NB4 (cell line): ENCODE results near the gene SUGP2.

Experiments
- MYC ChIP-seq: IDR thresholded peaks from 2 replicates; pipeline ENCODE4 v1.6.1; 2011; ENCODE audit warnings: low read depth, low read length
- POLR2A ChIP-seq: IDR thresholded peaks from 2 replicates; pipeline ENCODE4 v1.6.1; 2011; ENCODE audit warnings: mild to moderate bottlenecking; ENCODE audit not compliant: insufficient read length; ENCODE audit errors: extremely low read depth
- TF ChIP-seq, protein P1 (sequence below): IDR thresholded peaks from one replicate; pipeline ENCODE4 v1.5.1; 2012; ENCODE audit warnings: low read depth, low read length
- TF ChIP-seq, protein P2 (sequence below): IDR thresholded peaks from 2 replicates; pipeline ENCODE4 v1.6.1; 2011; ENCODE audit warnings: low read depth, low read length

DNA sequence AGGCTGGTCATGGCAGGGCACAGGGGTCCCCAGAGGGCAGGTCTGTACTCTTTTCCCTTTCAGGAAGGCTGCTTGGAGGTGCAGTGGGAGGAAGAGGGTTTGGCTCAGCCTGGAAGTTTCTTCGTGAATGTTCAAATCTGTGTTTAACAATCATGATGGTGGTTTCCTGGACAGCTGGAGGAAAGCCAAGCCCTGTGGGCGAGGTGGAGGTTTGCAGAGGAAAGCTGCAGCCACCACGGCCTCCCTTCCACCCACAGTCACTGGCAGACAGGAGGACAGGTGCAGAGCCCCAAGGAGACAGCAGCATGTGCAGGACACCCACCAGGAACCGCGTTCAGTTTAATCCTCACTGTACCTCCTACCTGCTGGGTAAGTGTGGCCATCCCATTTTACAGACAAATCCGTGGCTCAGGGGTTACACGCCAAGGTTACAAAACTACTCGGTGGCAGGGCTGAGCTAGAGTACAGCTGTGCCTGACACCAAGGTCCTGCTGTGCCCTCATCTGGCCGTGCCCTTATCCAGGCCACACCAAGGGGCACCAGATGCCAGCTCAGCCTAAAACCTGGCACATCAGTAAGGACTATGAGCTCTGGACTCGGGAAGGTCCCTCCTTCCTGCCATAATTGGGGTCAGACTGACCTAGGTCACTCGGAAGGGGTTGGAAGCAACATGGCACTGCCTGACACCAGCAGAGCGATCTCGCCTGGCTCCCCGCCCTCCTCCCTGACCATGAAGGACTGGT is 34.1 kb downstream of the SUGP2 start:
- TF ChIP-seq POLR2A (no peak), MYC (no peak)
- TF ChIP-seq, protein P1, sequence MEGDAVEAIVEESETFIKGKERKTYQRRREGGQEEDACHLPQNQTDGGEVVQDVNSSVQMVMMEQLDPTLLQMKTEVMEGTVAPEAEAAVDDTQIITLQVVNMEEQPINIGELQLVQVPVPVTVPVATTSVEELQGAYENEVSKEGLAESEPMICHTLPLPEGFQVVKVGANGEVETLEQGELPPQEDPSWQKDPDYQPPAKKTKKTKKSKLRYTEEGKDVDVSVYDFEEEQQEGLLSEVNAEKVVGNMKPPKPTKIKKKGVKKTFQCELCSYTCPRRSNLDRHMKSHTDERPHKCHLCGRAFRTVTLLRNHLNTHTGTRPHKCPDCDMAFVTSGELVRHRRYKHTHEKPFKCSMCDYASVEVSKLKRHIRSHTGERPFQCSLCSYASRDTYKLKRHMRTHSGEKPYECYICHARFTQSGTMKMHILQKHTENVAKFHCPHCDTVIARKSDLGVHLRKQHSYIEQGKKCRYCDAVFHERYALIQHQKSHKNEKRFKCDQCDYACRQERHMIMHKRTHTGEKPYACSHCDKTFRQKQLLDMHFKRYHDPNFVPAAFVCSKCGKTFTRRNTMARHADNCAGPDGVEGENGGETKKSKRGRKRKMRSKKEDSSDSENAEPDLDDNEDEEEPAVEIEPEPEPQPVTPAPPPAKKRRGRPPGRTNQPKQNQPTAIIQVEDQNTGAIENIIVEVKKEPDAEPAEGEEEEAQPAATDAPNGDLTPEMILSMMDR: no peak
- TF ChIP-seq, protein P2, sequence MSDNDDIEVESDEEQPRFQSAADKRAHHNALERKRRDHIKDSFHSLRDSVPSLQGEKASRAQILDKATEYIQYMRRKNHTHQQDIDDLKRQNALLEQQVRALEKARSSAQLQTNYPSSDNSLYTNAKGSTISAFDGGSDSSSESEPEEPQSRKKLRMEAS: no peak
